Hematopoietic multipotent progenitor cell treated with erythropoietin and hydrocortisone succinate and interleukin-3 and kit ligand, for 6 days (in vitro differentiated cells): ENCODE measurements around the gene PRPSAP1.

Source experiments
- DNase-seq: peaks from one replicate; pipeline ENCODE4 v3.0.0-alpha.2; 2015

PRPSAP1 gene

GRCh38 chr17:76264755-76265623 lies 88.7 kb downstream of the PRPSAP1 start, which contains the start of gene UBALD2:
Gene UBALD2, plus strand, starts transcription at chr17:76265348. Its CDS starts 158 bp downstream, at chr17:76265506.
- peak; percentile 99 for DNase-seq

GRCh38 chr17:76264425-76264754 lies 89.3 kb downstream of the PRPSAP1 start:
- DNase-seq = no peak

GRCh38 chr17:76263896-76264295 lies 89.8 kb downstream of the PRPSAP1 start:
- no peak for DNase-seq

- peak; percentile 69 for DNase-seq
These were observed 90.9 kb downstream of the PRPSAP1 start for GRCh38 chr17:76262732-76263344.

- DNase-seq = peak; percentile 33
These were observed 92.1 kb downstream of the PRPSAP1 start for GRCh38 chr17:76261421-76262215.

- DNase-seq = no peak
These were observed 93.0 kb downstream of the PRPSAP1 start for GRCh38 chr17:76260669-76261068.

- DNase-seq = no peak
These were observed 93.5 kb downstream of the PRPSAP1 start for GRCh38 chr17:76260220-76260619.
